HEK293T (cell line): ENCODE measurements around the gene TMEM9B.

Experiments
- CTBP1 ChIP-seq: fragments of 450-650 bp; IDR thresholded peaks from 2 replicates; pipeline ENCODE4 v1.6.1; 2016; ENCODE audit warnings: borderline replicate concordance
- FOXK2 ChIP-seq: fragments of 450-650 bp; IDR thresholded peaks from 2 replicates; pipeline ENCODE4 v1.6.1; 2016; ENCODE audit warnings: mild to moderate bottlenecking
- FOXM1 ChIP-seq: fragments of 450-650 bp; IDR thresholded peaks from 2 replicates; pipeline ENCODE4 v1.6.1; 2017; ENCODE audit warnings: mild to moderate bottlenecking, borderline replicate concordance
- SUZ12 ChIP-seq: fragments of 450-650 bp; IDR thresholded peaks from 2 replicates; pipeline ENCODE4 v1.6.1; 2016; ENCODE audit warnings: mild to moderate bottlenecking

DNA sequence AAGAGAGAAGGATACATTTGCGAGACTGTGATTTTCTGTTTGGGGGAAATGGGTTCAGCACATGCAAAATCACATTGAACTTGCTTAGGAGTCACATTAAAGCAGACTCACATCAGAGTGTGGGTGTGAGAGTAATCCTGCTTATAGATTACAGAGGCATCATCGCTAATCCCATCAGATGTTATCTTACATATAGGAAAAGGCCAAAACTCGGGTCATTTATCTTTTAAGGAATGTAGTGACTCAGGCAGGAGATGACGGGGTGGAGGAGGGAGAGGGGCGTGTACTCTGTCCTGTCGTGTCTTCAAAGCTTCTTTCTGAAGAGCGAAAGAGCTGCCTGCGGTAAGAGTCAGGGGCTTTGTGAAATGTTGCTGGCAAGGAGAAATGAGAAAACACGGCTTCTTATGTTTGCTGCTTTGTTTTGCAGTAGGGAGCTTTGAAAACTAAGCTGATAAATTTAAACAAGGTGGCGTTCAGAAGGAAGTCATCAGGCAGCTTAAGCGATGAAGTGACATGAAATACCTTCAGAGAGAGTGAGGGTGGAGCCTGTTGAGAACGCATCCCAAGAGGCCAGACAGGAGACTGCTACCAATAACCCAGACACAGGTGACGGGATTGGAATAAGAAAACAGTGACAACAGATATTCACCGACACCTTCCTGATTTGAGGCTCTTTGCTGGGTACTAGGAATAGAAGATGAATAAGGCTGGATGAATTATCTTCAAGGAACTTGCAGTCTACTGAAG, 29.3 kb downstream of the TMEM9B start:
- TF ChIP-seq CTBP1 (no peak), FOXK2 (no peak), SUZ12 (no peak), FOXM1 (no peak)
